Upper lobe of right lung (tissue), 1 donor: ENCODE data around the gene CHAF1A. TPM values are rescaled to one million over a fixed set of nuclear protein-coding genes. Genes with fewer than 3 reads are reported as not detected.

Source experiments
- ATAC-seq: fragments of 200-7000 bp; cut with Tn5 transposase; one replicate; pipeline ENCODE4 v1.9.1; 2020; ENCODE audit warnings: mild to moderate bottlenecking, moderate library complexity
- DNase-seq: peaks from one replicate; pipeline ENCODE4 v3.0.0-alpha.2; 2020
- H3K27ac ChIP-seq: fragments of 200-600 bp; one replicate; pipeline ENCODE4 v1.8.0; 2022
- H3K27me3 ChIP-seq: fragments of 200-600 bp; one replicate; pipeline ENCODE4 v1.8.0; 2022; ENCODE audit warnings: mild to moderate bottlenecking
- H3K36me3 ChIP-seq: fragments of 200-600 bp; one replicate; pipeline ENCODE4 v1.8.0; 2022
- H3K4me1 ChIP-seq: fragments of 200-600 bp; one replicate; pipeline ENCODE4 v1.8.0; 2022
- H3K4me3 ChIP-seq: fragments of 200-600 bp; one replicate; pipeline ENCODE4 v1.8.0; 2022; ENCODE audit warnings: mild to moderate bottlenecking
- H3K9me3 ChIP-seq: fragments of 200-600 bp; one replicate; pipeline ENCODE4 v1.8.0; 2022
- intact Hi-C: fragments of 100-400 bp; cut with DNase I; formaldehyde crosslinking; loops from one replicate; pipeline ENCODE4 v1.11.0; 2022
- total RNA-seq: library from RNA; stranded (reverse); fragmentation: NEBNext Ultra II Directional; extraction: Animal tissue kit (Norgen Biotek cat#: 25700); gene quantifications from one replicate; pipeline ENCODE4 v1.2.1, GENCODE V29; 2021
- TF ChIP-seq, protein P1 (sequence below): fragments of 200-600 bp; IDR thresholded peaks from one replicate; pipeline ENCODE4 v1.8.0; 2022; ENCODE audit warnings: antibody characterized with exemption
- donor health status: DM: no; HTN: yes; CAD: no; lungs with severe emphysema.

Gene CHAF1A
- total RNA-seq, 1 donor from 2014 or later = 10.8 TPM

- TF ChIP-seq, protein P1, sequence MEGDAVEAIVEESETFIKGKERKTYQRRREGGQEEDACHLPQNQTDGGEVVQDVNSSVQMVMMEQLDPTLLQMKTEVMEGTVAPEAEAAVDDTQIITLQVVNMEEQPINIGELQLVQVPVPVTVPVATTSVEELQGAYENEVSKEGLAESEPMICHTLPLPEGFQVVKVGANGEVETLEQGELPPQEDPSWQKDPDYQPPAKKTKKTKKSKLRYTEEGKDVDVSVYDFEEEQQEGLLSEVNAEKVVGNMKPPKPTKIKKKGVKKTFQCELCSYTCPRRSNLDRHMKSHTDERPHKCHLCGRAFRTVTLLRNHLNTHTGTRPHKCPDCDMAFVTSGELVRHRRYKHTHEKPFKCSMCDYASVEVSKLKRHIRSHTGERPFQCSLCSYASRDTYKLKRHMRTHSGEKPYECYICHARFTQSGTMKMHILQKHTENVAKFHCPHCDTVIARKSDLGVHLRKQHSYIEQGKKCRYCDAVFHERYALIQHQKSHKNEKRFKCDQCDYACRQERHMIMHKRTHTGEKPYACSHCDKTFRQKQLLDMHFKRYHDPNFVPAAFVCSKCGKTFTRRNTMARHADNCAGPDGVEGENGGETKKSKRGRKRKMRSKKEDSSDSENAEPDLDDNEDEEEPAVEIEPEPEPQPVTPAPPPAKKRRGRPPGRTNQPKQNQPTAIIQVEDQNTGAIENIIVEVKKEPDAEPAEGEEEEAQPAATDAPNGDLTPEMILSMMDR = no peak
- no peak for ATAC-seq
- no peak for DNase-seq
- H3K4me3 ChIP-seq = no peak overlapping the region
- H3K27ac ChIP-seq = peak overlapping the region; percentile 36
- H3K36me3 ChIP-seq = peaks cover 18% of the 10 kb centered on the region
- H3K4me1 ChIP-seq = peaks cover 61% of the 10 kb centered on the region
- no peaks in the 10 kb centered on the region for H3K9me3 ChIP-seq
- no peaks in the 10 kb centered on the region for H3K27me3 ChIP-seq
- intact Hi-C loops = no loop called here
These were observed 5.3 kb upstream of the CHAF1A start for GRCh38 chr19:4396949-4397783.

DNA sequence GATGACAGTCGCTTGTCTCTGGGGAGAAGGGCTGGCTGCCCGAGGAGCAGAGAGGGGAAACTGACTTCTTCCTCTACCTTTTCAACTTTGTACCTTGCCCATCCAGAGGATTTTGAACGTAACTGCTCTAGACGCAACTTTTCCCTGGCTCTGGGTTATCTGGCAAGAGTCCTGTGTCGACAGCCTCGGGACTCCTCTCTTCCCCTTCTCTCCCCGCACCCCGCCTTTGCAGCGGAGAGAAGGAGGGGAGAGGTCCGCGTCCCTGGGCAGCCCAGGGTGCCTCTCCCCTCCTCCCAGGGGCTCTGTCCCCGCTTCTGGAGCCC lies 2.7 kb upstream of the CHAF1A start:
- H3K9me3 ChIP-seq = no peaks in the 10 kb centered on the region
- H3K4me3 ChIP-seq = peak overlapping the region; percentile 97
- peaks cover 14% of the 10 kb centered on the region for H3K36me3 ChIP-seq
- ATAC-seq (peak; percentile 25), DNase-seq (no peak)
- TF ChIP-seq, protein P1 = no peak
- H3K27ac ChIP-seq = peak overlapping the region; percentile 92
- intact Hi-C loops = no loop called here
- H3K4me1 ChIP-seq = peaks cover 48% of the 10 kb centered on the region
- H3K27me3 ChIP-seq = no peaks in the 10 kb centered on the region

DNA sequence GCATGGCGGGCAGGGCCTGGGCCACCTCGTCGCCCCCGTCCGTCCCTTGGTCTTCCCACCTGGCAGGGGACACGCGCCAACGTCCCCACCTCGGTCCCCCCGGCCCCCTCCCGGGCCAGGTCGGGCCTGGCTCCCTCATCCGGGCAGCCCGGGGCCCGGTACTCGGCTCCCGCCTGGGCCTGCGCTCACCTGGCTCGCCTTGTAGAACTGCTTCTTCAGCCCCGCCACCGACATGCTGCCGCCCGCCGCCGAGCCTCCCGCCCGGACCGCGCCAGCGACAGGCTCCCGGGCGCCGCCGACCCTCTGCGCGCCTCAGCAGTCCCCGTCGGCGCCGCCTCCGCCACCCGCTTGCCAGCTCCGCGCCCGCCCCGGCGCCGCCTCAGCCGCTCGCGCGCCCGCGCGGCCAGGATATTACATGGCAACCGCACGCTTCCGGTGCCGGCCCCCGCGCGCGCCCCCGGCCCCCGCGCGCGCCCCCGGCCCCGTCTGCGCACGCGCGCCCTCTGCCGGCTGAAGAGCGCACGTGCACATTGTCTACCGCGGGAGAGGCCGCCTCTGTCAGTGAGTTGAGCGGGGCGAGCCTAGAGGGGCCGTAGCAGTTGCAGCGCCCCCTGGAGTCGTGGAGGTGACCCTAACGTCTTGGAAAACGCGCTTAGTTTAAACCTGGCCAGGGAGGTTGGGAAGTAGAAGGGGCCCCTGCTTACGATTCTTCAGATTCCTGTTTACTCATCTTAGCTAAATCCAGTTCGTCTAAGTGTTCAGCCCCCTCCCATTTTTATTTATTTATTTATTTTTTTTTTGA lies 2.1 kb upstream of the CHAF1A start, which contains the start of gene SH3GL1:
Gene SH3GL1, minus strand, starts transcription at position 413 of the 802 bp plus-strand sequence. Its CDS starts 179 bp downstream, at position 234.
- intact Hi-C loops = no loop called here
- H3K27me3 ChIP-seq = no peaks in the 10 kb centered on the region
- H3K27ac ChIP-seq = peak within 1 kb of the TSS; percentile 92
- peak; percentile 89 for ATAC-seq
- H3K4me3 ChIP-seq = peak within 1 kb of the TSS; percentile 97
- H3K36me3 ChIP-seq = peaks cover 8% of the 10 kb centered on the region
- peak; percentile 96 for DNase-seq
- H3K4me1 ChIP-seq = peaks cover 45% of the 10 kb centered on the region
- H3K9me3 ChIP-seq = no peaks in the 10 kb centered on the region
- TF ChIP-seq, protein P1 = peak; percentile 87

DNA sequence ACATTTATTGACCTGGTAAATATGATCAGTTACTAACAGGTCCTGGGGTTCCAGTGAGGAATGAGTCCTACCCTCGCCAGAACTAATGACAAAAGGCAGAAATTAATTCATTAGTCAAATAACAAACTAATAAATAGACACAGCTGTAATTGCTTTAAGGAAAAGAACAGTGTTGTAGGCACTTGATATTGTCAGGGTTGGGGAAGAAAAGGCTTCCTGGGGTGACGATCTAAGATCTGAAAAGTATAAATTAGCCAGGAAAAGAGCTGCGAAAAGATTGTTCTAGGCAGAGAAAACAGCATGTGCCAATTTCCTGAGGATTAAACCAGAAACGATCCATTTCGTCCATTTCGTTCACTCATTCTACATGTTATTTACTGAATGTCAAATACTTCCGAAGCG lies 670 bp upstream of the CHAF1A start:
- Histone ChIP-seq H3K36me3 (no peaks in the 10 kb centered on the region), H3K27ac (peak overlapping the region; percentile 84), H3K4me3 (peak overlapping the region; percentile 72), H3K9me3 (no peaks in the 10 kb centered on the region), H3K4me1 (peaks cover 42% of the 10 kb centered on the region), H3K27me3 (no peaks in the 10 kb centered on the region)
- DNase-seq = no peak
- TF ChIP-seq, protein P1 = no peak
- no peak for ATAC-seq
- intact Hi-C loops = no loop called here

DNA sequence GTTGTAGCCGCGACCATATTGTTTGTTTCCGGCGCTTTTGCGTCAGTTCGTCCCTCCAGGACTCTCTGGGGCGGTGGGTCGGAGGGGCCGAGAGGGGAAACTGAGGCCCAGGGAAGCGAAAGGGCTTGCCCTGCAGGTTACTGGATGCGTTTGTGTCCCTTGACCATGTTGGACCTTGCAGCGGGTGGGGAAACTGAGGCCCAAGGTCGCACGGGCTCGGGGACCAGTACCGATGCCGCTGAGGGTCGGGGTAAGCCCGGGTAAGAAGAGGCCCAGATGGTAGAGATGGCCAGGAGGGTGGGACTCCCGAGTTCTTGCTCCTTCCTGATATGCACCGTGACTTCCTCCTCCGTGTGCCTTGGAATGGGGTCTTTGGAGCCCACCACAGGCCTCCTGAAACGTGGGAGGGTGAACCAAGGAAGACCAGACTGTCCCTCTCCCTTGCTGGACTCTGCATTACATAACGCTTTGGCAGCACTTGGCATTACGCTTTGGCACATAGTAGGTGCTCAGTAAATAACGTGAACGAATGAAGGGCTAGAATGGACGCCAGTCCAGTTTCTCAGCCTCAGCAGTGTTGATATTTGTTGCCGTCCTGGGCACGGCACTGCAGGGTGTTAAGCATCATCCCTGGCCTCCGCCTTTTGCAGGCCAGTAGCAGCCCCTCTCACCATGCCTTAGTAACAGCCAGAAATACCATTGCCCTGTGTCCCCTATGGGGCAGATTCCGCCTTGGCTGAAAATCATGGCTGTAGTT lies 743 bp downstream of the CHAF1A start:
- intact Hi-C loops = no loop called here

More for the DNA sequence above, 743 bp downstream of the CHAF1A start:
- TF ChIP-seq, protein P1 = no peak
- no peaks in the 10 kb centered on the region for H3K9me3 ChIP-seq
- no peak for ATAC-seq
- peaks cover 29% of the 10 kb centered on the region for H3K4me1 ChIP-seq
- H3K4me3 ChIP-seq = peak overlapping the region; percentile 72
- no peak for DNase-seq
- no peaks in the 10 kb centered on the region for H3K27me3 ChIP-seq
- H3K36me3 ChIP-seq = no peaks in the 10 kb centered on the region
- peak overlapping the region; percentile 55 for H3K27ac ChIP-seq
